ENCODE results near the gene KCND3.

Gene KCND3

DNA sequence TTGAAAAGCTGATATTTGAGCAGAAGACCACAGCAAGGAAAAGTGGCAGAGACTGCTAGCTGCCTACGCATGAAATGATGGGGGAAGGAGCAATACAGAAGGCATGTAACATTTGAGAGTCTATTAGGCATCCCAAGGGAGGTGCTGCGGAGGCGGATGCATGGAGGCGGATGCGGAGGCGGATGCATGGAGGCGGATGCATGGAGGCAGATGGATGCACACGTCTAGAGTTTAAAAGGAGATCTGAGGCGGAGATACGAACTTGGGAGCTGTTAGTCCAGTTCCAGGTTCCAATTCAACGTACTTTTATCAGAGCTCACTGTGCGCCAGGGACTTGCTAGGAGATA lies 234.5 kb downstream of the KCND3 start:
- TF ChIP-seq POLR2A (IDR thresholded peaks at IDR 0.05; ENCODE audit: extremely low read depth, insufficient read length), result no peak
- no peak for TF ChIP-seq MYC (IDR thresholded peaks at IDR 0.05; ENCODE audit: low read depth, low read length)
- TF ChIP-seq, protein P1, sequence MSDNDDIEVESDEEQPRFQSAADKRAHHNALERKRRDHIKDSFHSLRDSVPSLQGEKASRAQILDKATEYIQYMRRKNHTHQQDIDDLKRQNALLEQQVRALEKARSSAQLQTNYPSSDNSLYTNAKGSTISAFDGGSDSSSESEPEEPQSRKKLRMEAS (IDR thresholded peaks at IDR 0.05; ENCODE audit: low read depth, low read length), result no peak
- TF ChIP-seq, protein P2, sequence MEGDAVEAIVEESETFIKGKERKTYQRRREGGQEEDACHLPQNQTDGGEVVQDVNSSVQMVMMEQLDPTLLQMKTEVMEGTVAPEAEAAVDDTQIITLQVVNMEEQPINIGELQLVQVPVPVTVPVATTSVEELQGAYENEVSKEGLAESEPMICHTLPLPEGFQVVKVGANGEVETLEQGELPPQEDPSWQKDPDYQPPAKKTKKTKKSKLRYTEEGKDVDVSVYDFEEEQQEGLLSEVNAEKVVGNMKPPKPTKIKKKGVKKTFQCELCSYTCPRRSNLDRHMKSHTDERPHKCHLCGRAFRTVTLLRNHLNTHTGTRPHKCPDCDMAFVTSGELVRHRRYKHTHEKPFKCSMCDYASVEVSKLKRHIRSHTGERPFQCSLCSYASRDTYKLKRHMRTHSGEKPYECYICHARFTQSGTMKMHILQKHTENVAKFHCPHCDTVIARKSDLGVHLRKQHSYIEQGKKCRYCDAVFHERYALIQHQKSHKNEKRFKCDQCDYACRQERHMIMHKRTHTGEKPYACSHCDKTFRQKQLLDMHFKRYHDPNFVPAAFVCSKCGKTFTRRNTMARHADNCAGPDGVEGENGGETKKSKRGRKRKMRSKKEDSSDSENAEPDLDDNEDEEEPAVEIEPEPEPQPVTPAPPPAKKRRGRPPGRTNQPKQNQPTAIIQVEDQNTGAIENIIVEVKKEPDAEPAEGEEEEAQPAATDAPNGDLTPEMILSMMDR (IDR thresholded peaks at IDR 0.05; ENCODE audit: low read depth, low read length), result no peak
- DNase-seq (ENCODE audit: low read depth), result peak; percentile 84
- H3K4me3 ChIP-seq (ENCODE audit: low read depth, low read length), result peak overlapping the region; percentile 85

DNA sequence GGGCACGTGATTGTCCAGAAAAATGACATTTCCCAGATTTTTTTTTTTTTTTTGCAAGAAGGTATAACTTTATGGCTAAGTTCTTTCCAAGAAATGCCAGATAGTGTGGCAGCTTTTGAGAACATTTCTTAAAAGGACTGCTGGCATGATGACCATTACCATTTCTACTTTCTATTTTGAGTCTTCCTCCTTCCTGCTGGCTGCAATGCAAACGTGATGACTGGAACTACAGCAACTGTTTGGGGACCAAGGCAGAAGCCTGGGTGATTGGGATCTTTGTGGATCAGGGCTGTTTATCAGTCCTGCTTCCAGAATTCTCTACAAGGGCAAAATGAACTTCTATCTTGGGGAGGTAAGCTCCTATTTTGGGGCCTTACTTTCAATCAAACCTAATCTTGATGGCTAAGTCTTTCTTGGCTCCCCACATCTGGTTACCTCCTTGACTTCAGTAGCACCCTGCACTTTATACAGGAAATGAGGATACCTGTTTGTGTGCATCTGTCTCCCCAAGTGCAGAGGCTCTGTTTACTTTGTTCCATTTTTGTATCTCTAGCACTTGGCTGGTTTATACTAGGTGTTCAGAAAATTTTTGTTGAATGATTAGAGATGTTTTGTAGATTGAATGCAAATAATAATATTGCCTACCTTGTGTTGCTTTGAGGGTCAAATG lies 237.4 kb downstream of the KCND3 start:
- no peak overlapping the region for H3K4me3 ChIP-seq (ENCODE audit: low read depth, low read length)
- no peak for DNase-seq (ENCODE audit: low read depth)
- TF ChIP-seq, protein P2 (IDR thresholded peaks at IDR 0.05; ENCODE audit: low read depth, low read length), result no peak
- no peak for TF ChIP-seq MYC (IDR thresholded peaks at IDR 0.05; ENCODE audit: low read depth, low read length)
- TF ChIP-seq POLR2A (IDR thresholded peaks at IDR 0.05; ENCODE audit: extremely low read depth, insufficient read length), result no peak
- TF ChIP-seq, protein P1 (IDR thresholded peaks at IDR 0.05; ENCODE audit: low read depth, low read length), result no peak

DNA sequence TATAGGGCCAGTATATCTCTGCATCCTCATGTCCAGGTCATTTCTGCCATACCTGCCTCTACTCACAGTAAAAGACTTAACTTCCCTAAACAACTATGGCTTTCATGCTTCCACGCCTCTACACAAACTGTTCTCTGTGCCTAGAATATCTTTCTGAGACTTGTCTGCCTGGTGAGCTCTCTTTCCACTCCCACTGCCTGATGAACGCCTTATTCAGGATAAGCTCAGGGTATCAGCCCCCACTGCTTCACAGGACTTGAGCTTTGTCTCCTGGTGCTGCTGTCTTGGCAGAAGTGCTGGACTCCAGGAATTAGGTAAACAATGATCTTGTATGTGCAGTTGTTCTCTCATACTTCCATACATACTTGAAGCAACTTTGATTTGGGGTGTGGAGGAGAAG lies 238.6 kb downstream of the KCND3 start:
- TF ChIP-seq POLR2A (IDR thresholded peaks at IDR 0.05; ENCODE audit: extremely low read depth, insufficient read length), result no peak
- no peak for TF ChIP-seq MYC (IDR thresholded peaks at IDR 0.05; ENCODE audit: low read depth, low read length)
- TF ChIP-seq, protein P2 (IDR thresholded peaks at IDR 0.05; ENCODE audit: low read depth, low read length), result no peak
- TF ChIP-seq, protein P1 (IDR thresholded peaks at IDR 0.05; ENCODE audit: low read depth, low read length), result no peak
- no peak for DNase-seq (ENCODE audit: low read depth)

DNA sequence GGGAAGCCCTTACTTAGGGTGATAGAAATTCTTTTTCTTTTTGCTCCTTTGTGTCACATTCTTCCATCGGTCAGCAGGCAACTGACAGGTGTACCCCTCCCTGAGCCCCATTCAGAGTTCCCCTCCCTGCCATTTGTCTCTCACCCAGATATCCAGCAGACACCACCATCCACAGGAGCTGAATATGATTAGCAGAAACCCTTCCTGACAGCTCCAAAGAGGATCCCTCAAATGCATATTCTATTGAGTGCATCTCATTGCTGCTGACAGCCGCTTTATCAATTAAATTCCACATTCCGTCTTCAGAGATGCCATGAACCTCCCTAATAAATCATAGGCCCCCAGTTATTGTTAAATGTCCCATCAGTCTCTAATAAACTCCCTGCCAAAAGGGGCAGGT lies 239.8 kb downstream of the KCND3 start:
- H3K4me3 ChIP-seq (ENCODE audit: low read depth, low read length), result no peak overlapping the region
- no peak for TF ChIP-seq POLR2A (IDR thresholded peaks at IDR 0.05; ENCODE audit: extremely low read depth, insufficient read length)

More for the DNA sequence above, 238.6 kb downstream of the KCND3 start:
- H3K4me3 ChIP-seq (ENCODE audit: low read depth, low read length), result no peak overlapping the region

DNA sequence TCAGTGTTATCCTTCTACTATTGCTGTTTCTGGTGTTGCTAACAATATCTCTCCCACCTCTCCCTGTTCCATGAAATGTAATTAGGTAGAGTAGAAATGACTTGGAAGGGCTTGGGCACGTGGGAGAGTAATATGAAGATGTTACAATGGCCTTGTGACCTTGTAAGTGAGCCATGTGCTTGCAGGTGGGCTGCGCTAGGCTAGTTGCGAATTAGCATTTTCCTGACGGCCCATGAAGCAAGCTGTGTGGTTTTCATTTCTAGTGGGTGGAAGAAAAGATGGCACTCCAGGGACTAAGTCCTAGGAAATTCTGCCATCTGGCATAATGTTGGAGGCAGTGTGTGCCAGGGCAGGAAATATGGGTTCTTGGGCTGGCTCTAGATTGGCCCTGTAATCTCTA lies 241.5 kb downstream of the KCND3 start:
- no peak for DNase-seq (ENCODE audit: low read depth)
- no peak overlapping the region for H3K4me3 ChIP-seq (ENCODE audit: low read depth, low read length)
- TF ChIP-seq, protein P1 (IDR thresholded peaks at IDR 0.05; ENCODE audit: low read depth, low read length), result no peak
- TF ChIP-seq POLR2A (IDR thresholded peaks at IDR 0.05; ENCODE audit: extremely low read depth, insufficient read length) (no peak), MYC (IDR thresholded peaks at IDR 0.05; ENCODE audit: low read depth, low read length) (no peak)
- TF ChIP-seq, protein P2 (IDR thresholded peaks at IDR 0.05; ENCODE audit: low read depth, low read length), result no peak

More for the DNA sequence above, 239.8 kb downstream of the KCND3 start:
- DNase-seq (ENCODE audit: low read depth), result no peak

DNA sequence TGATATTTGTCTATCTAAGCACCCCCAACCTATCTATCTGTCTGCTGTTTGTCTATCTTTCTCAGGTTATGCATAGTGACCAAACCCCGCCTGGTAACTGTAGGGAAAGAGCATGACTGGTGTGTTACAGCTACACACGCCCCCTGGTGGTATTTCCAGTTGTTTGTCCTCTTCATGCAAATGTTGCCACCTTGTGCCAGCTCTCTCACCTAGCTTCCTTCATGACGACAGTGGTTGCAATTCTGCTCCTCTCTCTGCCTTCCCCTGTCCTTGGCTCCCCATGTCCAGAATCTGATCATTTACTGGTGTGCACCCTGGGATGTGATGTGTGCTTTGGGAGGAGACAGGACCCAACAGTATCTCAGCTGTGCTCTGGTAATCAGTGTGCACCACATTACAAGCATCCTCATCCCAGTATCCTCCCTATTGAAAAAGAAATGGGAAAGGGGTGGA lies 242.2 kb downstream of the KCND3 start:
- TF ChIP-seq, protein P1 (IDR thresholded peaks at IDR 0.05; ENCODE audit: low read depth, low read length), result peak; percentile 54; the same call in 1 of the 2 replicates
- TF ChIP-seq, protein P2 (IDR thresholded peaks at IDR 0.05; ENCODE audit: low read depth, low read length), result peak; percentile 76
- no peak for TF ChIP-seq MYC (IDR thresholded peaks at IDR 0.05; ENCODE audit: low read depth, low read length)
- no peak for TF ChIP-seq POLR2A (IDR thresholded peaks at IDR 0.05; ENCODE audit: extremely low read depth, insufficient read length)
- no peak overlapping the region for H3K4me3 ChIP-seq (ENCODE audit: low read depth, low read length)
- DNase-seq (ENCODE audit: low read depth), result peak; percentile 87

Measured in NB4 (cell line).